ENCODE measurements around the gene IRF2BPL. TPM values are rescaled to one million over a fixed set of nuclear protein-coding genes. Genes with fewer than 3 reads are reported as not detected.

The IRF2BPL gene
- total and polyA plus RNA-seq, 2 of the 4 experiments (the other 2 are of a cell fraction), result 6.3 to 14.5 TPM

GRCh38 chr14:77052281-77053044 is 24.0 kb upstream of the IRF2BPL start:
- WGBS, 2 experiments (ENCODE audit: extremely low coverage in 2 of 2, insufficient read length in 1 of 2), result 94% methylated on average over 2 of the region's 8 CpGs; no CpG with 5 or more reads in 1 of the 2 experiments

More at GRCh38 chr14:77052281-77053044, 24.0 kb upstream of the IRF2BPL start:
- peak; percentile 15; the same call in 1 of the 2 replicates for TF ChIP-seq MXI1 (IDR thresholded peaks at IDR 0.05; ENCODE audit: borderline replicate concordance, low read depth, low read length)
- no peak for TF ChIP-seq MAFK (IDR thresholded peaks at IDR 0.05; ENCODE audit: low read depth, low read length)
- peak overlapping the region; percentile 67 for H3K14ac ChIP-seq (replicated peaks; ENCODE audit: low read depth, low read length)
- peak overlapping the region; percentile 2 for H2AK9ac ChIP-seq (replicated peaks; ENCODE audit: low read depth, low read length, poor library complexity)
- peak overlapping the region; percentile 70; a peak in 3 of 4 replicates for H4K8ac ChIP-seq (ENCODE audit: low read depth in 2 of 2, low read length in 2 of 2)
- POLR2A ChIA-PET (ENCODE audit: unreplicated experiment), result interaction anchor here (0.5 kb wide), 1 partner anchor 24 kb away, joined by 3 read pairs; no protein-coding TSS in a partner anchor
- H2AK5ac ChIP-seq (ENCODE audit: low read depth, low read length), result peak overlapping the region; percentile 98
- H2BK120ac ChIP-seq (ENCODE audit: low read depth, low read length), result peak overlapping the region; percentile 85
- no peaks in the 10 kb centered on the region for H3K27me3 ChIP-seq (ENCODE audit: control insufficient read depth, insufficient read depth, low read length)
- in situ Hi-C loops (cut with MboI; ENCODE audit: low sequenced_read_pairs), result loop anchor here (25.0 kb wide), 1 partner anchor 1065 kb away; the partner anchor contains the start of genes IFT43 and TGFB3
- H3K18ac ChIP-seq (ENCODE audit: low read depth, low read length), result peak overlapping the region; percentile 15; the same call in 1 of the 2 replicates
- H3K36me3 ChIP-seq (ENCODE audit: control insufficient read depth, insufficient read depth, low read length), result no peaks in the 10 kb centered on the region
- DNase-seq (no peak), ATAC-seq (ENCODE audit: low read depth) (peak; percentile 35)
- no peaks in the 10 kb centered on the region for H3K9me1 ChIP-seq (ENCODE audit: insufficient read depth, low read length)
- BruUV-seq (replicated peaks), result no TSS peak
- H3K9me3 ChIP-seq (ENCODE audit: control insufficient read depth, insufficient read depth, low read length), result peaks cover 4% of the 10 kb centered on the region; the same call in 1 of the 2 replicates
- no peak overlapping the region for H3K56ac ChIP-seq (ENCODE audit: extremely low read depth, insufficient read depth, low read length)
- peak overlapping the region; percentile 23; the same call in 1 of the 2 replicates for H3K23ac ChIP-seq (ENCODE audit: low read depth, low read length)
- H3K79me1 ChIP-seq (ENCODE audit: low read depth in 1 of 2, low read length in 2 of 2), result 0 out of 4 replicates have a peak, but pooled peaks cover 0 to 6% of the 10 kb centered on the region in 2 experiments
- H2BK5ac ChIP-seq (ENCODE audit: low read depth, low read length, poor library complexity, severe bottlenecking), result peak overlapping the region; percentile 18
- peak overlapping the region; percentile 87 for H2AFZ ChIP-seq (replicated peaks; ENCODE audit: low read length, poor library complexity)
- H3K4me1 ChIP-seq (ENCODE audit: control insufficient read depth, insufficient read depth, low read length), result peaks cover 10% of the 10 kb centered on the region
- H3K27ac ChIP-seq (ENCODE audit: insufficient read depth, low read length), result peak overlapping the region; percentile 5; the same call in 1 of the 2 replicates
- H2BK15ac ChIP-seq (ENCODE audit: low read depth, low read length), result peak overlapping the region; percentile 77; the same call in 2 of the 3 replicates
- peak overlapping the region; percentile 67 for H4K5ac ChIP-seq (ENCODE audit: low read depth, low read length)
- CTCF ChIA-PET, result interaction anchor here (0.5 to 1.2 kb wide), 6 partner anchors 9 to 176 kb away, joined by 3 to 8 read pairs (median 4); no protein-coding TSS in a partner anchor
- no peaks in the 10 kb centered on the region for H4K20me1 ChIP-seq (ENCODE audit: insufficient read depth, low read length)
- peak overlapping the region; percentile 95 for H2BK20ac ChIP-seq (ENCODE audit: low read depth, low read length)
- intact Hi-C loops (cut with micrococcal nuclease), result loop anchor here (1.0 kb wide), 5 partner anchors 24 to 176 kb away; partner anchors contain the start of gene IRF2BPL
- dilution Hi-C loops (cut with HindIII; ENCODE audit: low sequenced_read_pairs, unreplicated experiment), result no loop called here
- H4K91ac ChIP-seq (ENCODE audit: insufficient read depth, low read depth, low read length), result peak overlapping the region; percentile 75
- H3K9ac ChIP-seq (ENCODE audit: low read depth, low read length), result no peak overlapping the region
- no peak overlapping the region for H3K4me2 ChIP-seq (ENCODE audit: low read depth, low read length)
- no peak overlapping the region for H3K4me3 ChIP-seq (ENCODE audit: insufficient read depth, low read depth, low read length)
- peak overlapping the region; percentile 90 for H3K4ac ChIP-seq (ENCODE audit: low read depth, low read length)

Measured in IMR-90 (cell line).